Prostate gland (tissue), 1 donor: Measurements from ENCODE around the gene SUGCT.

Experiments
- POLR2A ChIP-seq: fragments of 450-650 bp; IDR thresholded peaks from one replicate; pipeline ENCODE4 v1.6.1; 2016; ENCODE audit warnings: antibody characterized with exemption, mild to moderate bottlenecking
- POLR2AphosphoS5 ChIP-seq: sonication (generic); formaldehyde crosslinking; IDR thresholded peaks from one replicate; pipeline ENCODE4 v1.6.1; 2017; ENCODE audit warnings: antibody characterized with exemption

- TF ChIP-seq POLR2A (no peak), POLR2AphosphoS5 (no peak)
Observed at GRCh38 chr7:40827222-40828085, 692.6 kb downstream of the SUGCT start.
